ENCODE data around the gene ZMIZ1.
A peak's percentile ranks its signal among the peaks of the same experiment; 100 is the strongest.

ZMIZ1 gene

GRCh38 chr10:79078367-79079053 is 9.7 kb downstream of the ZMIZ1 start:
- H3K27ac ChIP-seq, result 0 out of 2 replicates have a peak overlapping the region, but pooled peaks have one; percentile 3
- TF ChIP-seq CTCF (conservative IDR thresholded peaks at IDR 0.05), result no peak
- no peak for TF ChIP-seq ZFX (IDR thresholded peaks at IDR 0.05)

DNA sequence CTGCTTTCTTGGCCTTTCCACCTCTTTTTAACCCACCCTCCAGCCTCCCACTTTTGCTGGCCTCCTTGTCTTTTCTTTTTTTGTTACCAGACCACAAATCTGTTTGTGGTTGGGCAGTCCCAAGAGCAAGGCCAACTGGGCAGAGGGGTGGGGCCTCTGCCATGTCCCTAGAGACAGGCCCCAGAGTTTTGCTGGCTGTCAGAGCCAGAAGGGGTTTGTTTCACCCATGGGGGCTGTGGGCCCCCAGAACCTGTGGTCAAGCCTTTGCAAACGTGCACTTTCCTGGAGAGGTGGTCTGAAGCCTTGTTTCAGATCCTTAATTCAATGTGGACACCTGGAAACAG is 10.3 kb downstream of the ZMIZ1 start:
- H3K27ac ChIP-seq, result 0 out of 2 replicates have a peak overlapping the region, but pooled peaks have one; percentile 3

DNA sequence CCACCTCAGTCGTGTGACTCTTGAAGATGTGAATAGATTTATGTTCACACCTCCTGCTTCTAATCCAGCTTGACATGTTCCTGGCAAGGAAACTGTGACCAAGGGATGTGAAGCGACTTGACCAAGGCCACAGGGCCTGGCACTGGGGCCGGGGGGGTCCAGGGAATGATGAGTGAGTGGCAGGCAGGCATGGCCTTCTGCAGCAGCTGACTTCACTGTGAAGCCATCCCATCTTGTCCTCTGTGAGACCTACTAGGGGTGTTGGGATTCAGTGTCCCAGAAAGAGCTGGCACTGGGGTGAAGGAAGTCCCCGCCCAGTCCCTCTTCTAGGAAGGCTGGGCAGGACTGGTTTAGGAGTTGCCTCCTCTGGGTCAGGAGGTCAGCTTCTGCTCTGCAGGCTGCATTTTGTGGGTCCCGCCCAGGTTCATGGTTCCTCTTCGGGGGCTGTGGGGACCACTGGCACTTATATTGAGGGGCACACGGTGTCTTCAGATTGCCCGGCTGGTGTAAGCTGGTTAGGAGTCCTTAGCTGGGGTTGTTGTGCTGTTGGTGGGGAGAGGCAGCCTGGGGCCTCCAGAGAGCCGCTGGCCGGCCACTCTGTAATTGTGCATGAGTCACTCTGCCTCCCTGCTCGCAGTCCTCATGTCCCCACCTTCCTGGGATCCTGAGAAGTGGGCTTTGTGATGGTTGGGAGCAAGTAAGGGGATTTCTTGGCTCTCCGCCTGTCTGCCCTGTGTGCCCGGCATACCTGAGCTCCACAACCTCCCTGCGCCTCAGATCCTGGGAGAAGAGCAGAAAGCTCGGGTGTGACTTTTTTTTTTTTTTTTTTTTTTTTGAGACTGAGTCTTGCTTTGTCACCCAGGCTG is 11.0 kb downstream of the ZMIZ1 start:
- TF ChIP-seq CTCF (conservative IDR thresholded peaks at IDR 0.05) (no peak), ZFX (IDR thresholded peaks at IDR 0.05) (no peak)

More for the DNA sequence above, 10.3 kb downstream of the ZMIZ1 start:
- TF ChIP-seq CTCF (conservative IDR thresholded peaks at IDR 0.05) (no peak), ZFX (IDR thresholded peaks at IDR 0.05) (no peak)

GRCh38 chr10:79081353-79082034 is 12.7 kb downstream of the ZMIZ1 start:
- peak overlapping the region; percentile 69 for H3K27ac ChIP-seq
- TF ChIP-seq CTCF (conservative IDR thresholded peaks at IDR 0.05), result no peak
- TF ChIP-seq ZFX (IDR thresholded peaks at IDR 0.05), result no peak

More for the DNA sequence above, 11.0 kb downstream of the ZMIZ1 start:
- H3K27ac ChIP-seq, result 0 out of 2 replicates have a peak overlapping the region, but pooled peaks have one; percentile 3

GRCh38 chr10:79082035-79082373 is 13.2 kb downstream of the ZMIZ1 start:
- TF ChIP-seq ZFX (IDR thresholded peaks at IDR 0.05), result no peak
- H3K27ac ChIP-seq, result peak overlapping the region; percentile 69

DNA sequence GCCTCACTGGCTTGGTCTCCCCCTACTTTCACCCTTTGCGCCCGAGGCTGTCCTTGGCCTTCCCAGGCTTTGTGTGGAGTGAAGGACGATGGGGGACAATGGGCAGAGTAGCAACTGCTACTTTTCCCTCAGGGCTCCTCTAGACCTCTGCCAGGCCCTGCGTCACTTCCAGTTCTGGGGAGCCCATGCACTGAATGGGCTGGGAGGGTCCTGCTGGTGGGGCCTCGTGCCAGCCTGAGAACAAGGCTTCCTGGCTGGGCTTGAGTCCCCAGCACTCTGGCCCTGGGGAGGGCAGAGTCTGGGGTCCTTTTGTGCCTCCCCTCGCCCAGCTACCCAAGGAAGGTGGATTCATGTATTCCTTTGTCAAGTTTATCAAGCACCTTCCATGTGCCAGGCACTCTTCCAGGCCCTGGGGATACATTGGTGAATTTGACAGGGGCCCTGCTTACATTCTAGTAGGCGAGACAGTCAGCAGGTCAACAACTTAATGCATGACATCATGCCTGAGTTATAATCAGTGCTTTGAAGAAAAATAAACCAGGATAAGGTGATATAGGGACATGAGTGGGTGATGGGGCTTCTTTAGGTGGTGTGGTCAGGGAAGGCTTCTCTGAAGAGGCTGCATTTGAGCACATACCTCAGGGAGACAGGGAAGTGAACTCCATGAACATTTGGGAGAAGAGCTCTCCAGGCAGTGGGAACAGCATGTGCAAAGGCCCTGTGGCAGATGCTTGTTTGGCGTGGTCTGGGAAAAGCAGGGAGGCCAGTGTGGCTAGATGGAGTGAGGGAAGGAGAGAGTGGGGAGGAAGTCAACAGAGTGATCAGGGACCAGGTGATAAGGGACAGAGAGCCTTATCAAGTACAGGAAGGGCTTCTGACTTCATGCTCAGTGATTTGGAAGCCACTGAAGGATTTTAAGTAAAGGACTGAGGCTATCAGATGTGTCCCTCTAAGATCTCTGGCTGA is 14.1 kb downstream of the ZMIZ1 start:
- H3K27ac ChIP-seq, result peak overlapping the region; percentile 69

More for the DNA sequence above, 14.1 kb downstream of the ZMIZ1 start:
- TF ChIP-seq ZFX (IDR thresholded peaks at IDR 0.05) (no peak), CTCF (conservative IDR thresholded peaks at IDR 0.05) (no peak)
